Panc1 (cell line): ENCODE measurements around the gene RSPH6A. TPM values are rescaled to one million over a fixed set of nuclear protein-coding genes. Genes with fewer than 3 reads are reported as not detected.

Source experiments
- ATAC-seq: fragments of 200-7000 bp; cut with Tn5 transposase; 2 replicates; pipeline ENCODE4 v1.9.1; 2020; ENCODE audit warnings: mild to moderate bottlenecking, moderate library complexity
- BruUV-seq: library from RNA; stranded (reverse); fragments of 400-500 nt; replicated peaks from 2 replicates; lab custom pipeline; 2021; lab: Mats Ljungman, UMichigan
- CTCF ChIA-PET: fragments of 300-600 bp; sonication (Branson Sonifier 250); formaldehyde crosslinking; loops from one replicate; lab custom pipeline; 2022; ENCODE audit warnings: antibody characterized with exemption; lab: Charles Lee
- POLR2A ChIA-PET: fragments of 300-600 bp; sonication (Branson Sonifier 250); formaldehyde crosslinking; loops from one replicate; lab custom pipeline; 2022; ENCODE audit warnings: antibody characterized with exemption; lab: Charles Lee
- DNase-seq: peaks from one replicate; pipeline ENCODE4 v3.0.0-alpha.2; 2010; ENCODE audit warnings: low read depth, low spot score
- H3K27ac ChIP-seq: 2 replicates; pipeline ENCODE4 v1.5.1; 2011; ENCODE audit warnings: mild to moderate bottlenecking, low read length, inconsistent platforms
- H3K27me3 ChIP-seq: fragments of 200-500 bp; sonication (Bioruptor generic); 2 replicates; pipeline ENCODE4 v1.6.0; 2014; ENCODE audit warnings: low read length, inconsistent platforms; ENCODE audit not compliant: control insufficient read depth, insufficient read depth
- H3K36me3 ChIP-seq: fragments of 200-500 bp; sonication (Bioruptor generic); 2 replicates; pipeline ENCODE4 v1.5.1; 2014; ENCODE audit warnings: inconsistent platforms, mild to moderate bottlenecking, low read length, moderate library complexity; ENCODE audit not compliant: control insufficient read depth, insufficient read depth
- H3K4me1 ChIP-seq: 2 replicates; pipeline ENCODE4 v1.5.1; 2011; ENCODE audit warnings: inconsistent platforms, mild to moderate bottlenecking, low read length, moderate library complexity; ENCODE audit not compliant: control insufficient read depth, insufficient read depth
- H3K4me3 ChIP-seq, 2 experiments: 2 replicates each; pipeline ENCODE4 v1.5.1; 2011 to 2012; ENCODE audit warnings: low read depth in 2 of 2, low read length in 2 of 2, mild to moderate bottlenecking in 2 of 2, inconsistent platforms in 1 of 2, moderate library complexity in 1 of 2
- H3K9me3 ChIP-seq: fragments of 200-500 bp; sonication (Bioruptor generic); 2 replicates; pipeline ENCODE4 v1.5.1; 2014; ENCODE audit warnings: low read depth, mild to moderate bottlenecking, inconsistent platforms, low read length, moderate library complexity; ENCODE audit not compliant: control insufficient read depth, insufficient read depth
- POLR2AphosphoS5 ChIP-seq: IDR thresholded peaks from 2 replicates; pipeline ENCODE4 v1.6.1; 2012; ENCODE audit warnings: mild to moderate bottlenecking, low read depth, low read length, moderate library complexity
- SIN3A ChIP-seq: IDR thresholded peaks from 2 replicates; pipeline ENCODE4 v1.6.1; 2012; ENCODE audit warnings: low read depth, mild to moderate bottlenecking, low read length, moderate library complexity, borderline replicate concordance; ENCODE audit not compliant: insufficient read depth
- TCF7L2 ChIP-seq: IDR thresholded peaks from 2 replicates; pipeline ENCODE4 v1.6.1; 2011; ENCODE audit warnings: mild to moderate bottlenecking, low read depth, low read length, inconsistent platforms
- in situ Hi-C: cut with HindIII; loops from 2 replicates; pipeline ENCODE4 v1.10.0; 2016; ENCODE audit warnings: low sequenced_read_pairs, low pct_unique_long_range_greater_than_20kb
- intact Hi-C: fragments of 100-400 bp; cut with micrococcal nuclease; formaldehyde crosslinking; loops from one replicate; pipeline ENCODE4 v1.10.0; 2022; ENCODE audit not compliant: unreplicated experiment
- total RNA-seq: library from RNA; stranded (reverse); gene quantifications from one replicate; pipeline ENCODE4 v1.2.1, GENCODE V29; 2021; ENCODE audit not compliant: unreplicated experiment
- TF ChIP-seq, protein P1 (sequence below), 2 experiments: IDR thresholded peaks; 2 replicates each; pipeline ENCODE4 v1.6.1; 2011 to 2012; ENCODE audit warnings: low read depth in 2 of 2, control low read depth in 1 of 2, low read length in 1 of 2, mild to moderate bottlenecking in 1 of 2, moderate library complexity in 1 of 2; ENCODE audit not compliant: insufficient read depth in 1 of 2
- TF ChIP-seq, protein P2 (sequence below): fragments of 450-650 bp; IDR thresholded peaks from 2 replicates; pipeline ENCODE4 v1.5.1; 2017; ENCODE audit warnings: mild to moderate bottlenecking

Gene RSPH6A
- total RNA-seq, 1 experiment from 2014 or later: not detected

DNA sequence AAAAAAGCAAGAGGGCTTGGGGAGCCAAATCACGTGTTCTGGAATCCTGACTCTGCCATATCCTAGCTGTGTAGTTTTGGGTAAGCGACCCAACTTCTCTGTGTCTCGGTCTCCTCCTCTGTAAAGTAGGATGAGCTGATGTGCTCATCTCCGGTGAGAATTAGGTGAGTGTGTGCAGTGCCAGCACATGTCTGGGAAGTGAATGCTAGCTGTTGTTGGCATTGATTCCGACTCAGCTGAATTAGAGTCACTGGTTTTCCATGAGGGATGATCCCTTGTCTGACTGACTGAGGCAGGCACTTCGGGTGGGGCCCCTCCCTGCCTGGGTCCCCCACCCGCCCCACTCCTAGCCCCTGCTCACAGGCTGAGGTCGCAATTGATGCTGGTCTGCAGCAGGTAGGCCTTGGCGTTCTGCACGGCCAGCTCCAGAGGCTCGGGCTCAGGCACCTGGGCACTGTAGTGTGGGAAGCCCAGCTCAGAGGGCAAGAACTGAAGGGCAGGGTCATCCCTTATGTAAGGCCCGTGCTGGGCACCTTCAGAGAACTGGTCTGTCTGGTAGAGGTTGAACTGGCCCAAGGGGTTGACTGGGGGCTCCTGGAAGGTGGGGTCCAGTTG lies 835 bp downstream of the RSPH6A start:
- in situ Hi-C loops (no loop called here), intact Hi-C loops (no loop called here)
- Histone ChIP-seq H3K27ac (no peak overlapping the region), H3K27me3 (no peaks in the 10 kb centered on the region), H3K9me3 (no peaks in the 10 kb centered on the region), H3K4me3 (no peak overlapping the region), H3K4me1 (peaks cover 4% of the 10 kb centered on the region; the same call in 1 of the 2 replicates), H3K36me3 (no peaks in the 10 kb centered on the region)
- no TSS peak for BruUV-seq
- ChIA-PET CTCF (no interaction called here), POLR2A (interaction anchor here (0.6 kb wide), 1 partner anchor 12 kb away, joined by 6 read pairs; no protein-coding TSS in a partner anchor)
- no peak for DNase-seq
- ATAC-seq: no peak
- TF ChIP-seq, protein P1, sequence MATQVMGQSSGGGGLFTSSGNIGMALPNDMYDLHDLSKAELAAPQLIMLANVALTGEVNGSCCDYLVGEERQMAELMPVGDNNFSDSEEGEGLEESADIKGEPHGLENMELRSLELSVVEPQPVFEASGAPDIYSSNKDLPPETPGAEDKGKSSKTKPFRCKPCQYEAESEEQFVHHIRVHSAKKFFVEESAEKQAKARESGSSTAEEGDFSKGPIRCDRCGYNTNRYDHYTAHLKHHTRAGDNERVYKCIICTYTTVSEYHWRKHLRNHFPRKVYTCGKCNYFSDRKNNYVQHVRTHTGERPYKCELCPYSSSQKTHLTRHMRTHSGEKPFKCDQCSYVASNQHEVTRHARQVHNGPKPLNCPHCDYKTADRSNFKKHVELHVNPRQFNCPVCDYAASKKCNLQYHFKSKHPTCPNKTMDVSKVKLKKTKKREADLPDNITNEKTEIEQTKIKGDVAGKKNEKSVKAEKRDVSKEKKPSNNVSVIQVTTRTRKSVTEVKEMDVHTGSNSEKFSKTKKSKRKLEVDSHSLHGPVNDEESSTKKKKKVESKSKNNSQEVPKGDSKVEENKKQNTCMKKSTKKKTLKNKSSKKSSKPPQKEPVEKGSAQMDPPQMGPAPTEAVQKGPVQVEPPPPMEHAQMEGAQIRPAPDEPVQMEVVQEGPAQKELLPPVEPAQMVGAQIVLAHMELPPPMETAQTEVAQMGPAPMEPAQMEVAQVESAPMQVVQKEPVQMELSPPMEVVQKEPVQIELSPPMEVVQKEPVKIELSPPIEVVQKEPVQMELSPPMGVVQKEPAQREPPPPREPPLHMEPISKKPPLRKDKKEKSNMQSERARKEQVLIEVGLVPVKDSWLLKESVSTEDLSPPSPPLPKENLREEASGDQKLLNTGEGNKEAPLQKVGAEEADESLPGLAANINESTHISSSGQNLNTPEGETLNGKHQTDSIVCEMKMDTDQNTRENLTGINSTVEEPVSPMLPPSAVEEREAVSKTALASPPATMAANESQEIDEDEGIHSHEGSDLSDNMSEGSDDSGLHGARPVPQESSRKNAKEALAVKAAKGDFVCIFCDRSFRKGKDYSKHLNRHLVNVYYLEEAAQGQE (IDR thresholded peaks at IDR 0.05; ENCODE audit: insufficient read depth in 1 of 2, low read depth in 2 of 2, low read length in 1 of 2): no peak
- no peak for TF ChIP-seq SIN3A
- TF ChIP-seq, protein P2, sequence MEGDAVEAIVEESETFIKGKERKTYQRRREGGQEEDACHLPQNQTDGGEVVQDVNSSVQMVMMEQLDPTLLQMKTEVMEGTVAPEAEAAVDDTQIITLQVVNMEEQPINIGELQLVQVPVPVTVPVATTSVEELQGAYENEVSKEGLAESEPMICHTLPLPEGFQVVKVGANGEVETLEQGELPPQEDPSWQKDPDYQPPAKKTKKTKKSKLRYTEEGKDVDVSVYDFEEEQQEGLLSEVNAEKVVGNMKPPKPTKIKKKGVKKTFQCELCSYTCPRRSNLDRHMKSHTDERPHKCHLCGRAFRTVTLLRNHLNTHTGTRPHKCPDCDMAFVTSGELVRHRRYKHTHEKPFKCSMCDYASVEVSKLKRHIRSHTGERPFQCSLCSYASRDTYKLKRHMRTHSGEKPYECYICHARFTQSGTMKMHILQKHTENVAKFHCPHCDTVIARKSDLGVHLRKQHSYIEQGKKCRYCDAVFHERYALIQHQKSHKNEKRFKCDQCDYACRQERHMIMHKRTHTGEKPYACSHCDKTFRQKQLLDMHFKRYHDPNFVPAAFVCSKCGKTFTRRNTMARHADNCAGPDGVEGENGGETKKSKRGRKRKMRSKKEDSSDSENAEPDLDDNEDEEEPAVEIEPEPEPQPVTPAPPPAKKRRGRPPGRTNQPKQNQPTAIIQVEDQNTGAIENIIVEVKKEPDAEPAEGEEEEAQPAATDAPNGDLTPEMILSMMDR: no peak
- TF ChIP-seq POLR2AphosphoS5: no peak
- no peak for TF ChIP-seq TCF7L2

DNA sequence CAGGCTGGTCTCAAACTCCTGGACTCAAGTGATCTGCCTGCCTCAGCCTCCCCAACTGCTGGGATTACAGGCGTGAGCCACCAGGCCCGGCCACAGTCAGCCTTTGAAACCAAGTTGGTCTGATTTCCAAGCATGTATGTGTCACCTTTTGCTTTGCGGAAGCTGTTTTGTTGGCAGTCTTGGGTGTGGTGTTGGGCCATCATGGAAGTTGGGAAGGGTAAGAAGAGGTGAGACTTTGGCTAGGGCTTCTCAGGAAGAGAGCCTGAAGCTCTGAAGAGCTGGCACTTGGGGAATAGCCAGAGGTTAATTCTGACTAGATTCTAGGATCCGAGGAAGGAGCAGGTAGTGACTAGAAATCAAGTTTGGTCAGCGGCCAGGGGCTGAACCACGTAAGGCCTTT lies 2.8 kb downstream of the RSPH6A start:
- POLR2A ChIA-PET: no interaction called here
- Histone ChIP-seq H3K9me3 (no peaks in the 10 kb centered on the region), H3K27me3 (no peaks in the 10 kb centered on the region), H3K4me1 (peaks cover 4% of the 10 kb centered on the region; the same call in 1 of the 2 replicates), H3K27ac (no peak overlapping the region), H3K36me3 (no peaks in the 10 kb centered on the region), H3K4me3 (no peak overlapping the region)
- ATAC-seq (no peak), DNase-seq (no peak)
- TF ChIP-seq SIN3A (no peak), POLR2AphosphoS5 (no peak), TCF7L2 (no peak)
- TF ChIP-seq, protein P1 (IDR thresholded peaks at IDR 0.05; ENCODE audit: insufficient read depth in 1 of 2, low read depth in 2 of 2, low read length in 1 of 2): no peak
- TF ChIP-seq, protein P2: no peak
- in situ Hi-C loops: no loop called here
- intact Hi-C loops: no loop called here
- CTCF ChIA-PET: no interaction called here
- no TSS peak for BruUV-seq
